Breast epithelium (tissue), 4 donors: Measurements from ENCODE around the gene WASHC2C. TPM values are rescaled to one million over a fixed set of nuclear protein-coding genes. Genes with fewer than 3 reads are reported as not detected.
"Not testable (repeated sequence)": the region's sequence is repeated elsewhere in the genome, so short reads cannot be mapped to it uniquely, and the experiment has no call there.

ENCODE experiments used
- DNase-seq, 2 donors: peaks; one replicate each; pipeline ENCODE4 v3.0.0-alpha.2; 2019; ENCODE audit warnings: low spot score in 2 of 2
- H3K27ac ChIP-seq, 2 donors: fragments of 200-600 bp; sonication (generic) in 1 of 2; one replicate each; pipeline ENCODE4 v1.5.1; 2016 to 2019; ENCODE audit warnings: mild to moderate bottlenecking in 1 of 2
- H3K27me3 ChIP-seq, 2 donors: fragments of 200-600 bp; sonication (generic) in 1 of 2; one replicate each; pipeline versions ENCODE4 v1.5.1 to v1.6.0; 2017 to 2019; ENCODE audit warnings: control low read depth in 1 of 2, mild to moderate bottlenecking in 1 of 2
- H3K36me3 ChIP-seq: fragments of 200-600 bp; one replicate; pipeline ENCODE4 v1.5.1; 2019
- H3K4me1 ChIP-seq, 2 donors: fragments of 200-600 bp; sonication (generic); one replicate each; pipeline ENCODE4 v1.5.1; 2016 to 2019; ENCODE audit warnings: control low read depth in 1 of 2
- H3K4me3 ChIP-seq, 3 donors: fragments of 200-600 bp; sonication (generic); 1 replicate in 2 of 3; 2 replicates in 1 of 3; pipeline ENCODE4 v1.5.1; 2016 to 2019; ENCODE audit warnings: mild to moderate bottlenecking in 3 of 3, moderate library complexity in 2 of 3
- H3K9me3 ChIP-seq, 2 donors: fragments of 200-600 bp; sonication (generic) in 1 of 2; one replicate each; pipeline ENCODE4 v1.5.1; 2016 to 2019; ENCODE audit warnings: control low read depth in 1 of 2
- POLR2AphosphoS5 ChIP-seq, 3 donors: sonication (generic); formaldehyde crosslinking; IDR thresholded peaks; one replicate each; pipeline ENCODE4 v1.6.1; 2017; ENCODE audit warnings: antibody characterized with exemption in 3 of 3
- intact Hi-C: fragments of 100-400 bp; cut with DNase I; formaldehyde crosslinking; loops from one replicate; pipeline ENCODE4 v1.15.1; 2023; ENCODE audit warnings: low total_unique reads
- total RNA-seq, 3 donors: library from RNA; depleted of rRNA; stranded (reverse); fragments of >200 nt; gene quantifications; one replicate each; pipeline ENCODE4 v1.1.0, GENCODE V29; 2016

Gene WASHC2C
- 10 to 100 TPM; 41.0 to 51.8 (median 49.4) TPM for total RNA-seq

GRCh38 chr10:45726703-45727420, at the start of gene WASHC2C:
TSS of gene WASHC2C (plus strand) at chr10:45727266. CDS start at chr10:45727318, 52 bp downstream.
- H3K4me1 ChIP-seq, H3K9me3 ChIP-seq, H3K27me3 ChIP-seq, intact Hi-C loops, H3K36me3 ChIP-seq: not testable (repeated sequence)
- peak within 1 kb of the TSS; percentile 64 to 86 (median 75) for H3K4me3 ChIP-seq
- peak; percentile 48 to 68 (median 54) for TF ChIP-seq POLR2AphosphoS5 (IDR thresholded peaks at IDR 0.05)
- H3K27ac ChIP-seq = peak within 1 kb of the TSS; percentile 82 to 86
- peak; percentile 92 to 97 for DNase-seq

GRCh38 chr10:45678467-45678866, 48.6 kb upstream of the WASHC2C start:
- DNase-seq, H3K27ac ChIP-seq, intact Hi-C loops: not testable (repeated sequence)

GRCh38 chr10:45710200-45710796, 16.8 kb upstream of the WASHC2C start:
- peak overlapping the region in 1 of 2 donors; percentile 19 for H3K27ac ChIP-seq
- H3K4me3 ChIP-seq, DNase-seq, H3K27me3 ChIP-seq, H3K9me3 ChIP-seq, H3K4me1 ChIP-seq, H3K36me3 ChIP-seq, intact Hi-C loops: not testable (repeated sequence)

More at GRCh38 chr10:45678467-45678866, 48.6 kb upstream of the WASHC2C start:
- H3K27me3 ChIP-seq, H3K4me1 ChIP-seq, H3K36me3 ChIP-seq, H3K9me3 ChIP-seq, H3K4me3 ChIP-seq: not testable (repeated sequence)

- intact Hi-C loops, H3K4me3 ChIP-seq: not testable (repeated sequence)
- H3K27ac ChIP-seq = peak overlapping the region in 1 of 2 donors; percentile 19
Measured at GRCh38 chr10:45711223-45711622, 15.8 kb upstream of the WASHC2C start.

GRCh38 chr10:45717053-45717452, 10.0 kb upstream of the WASHC2C start:
- H3K9me3 ChIP-seq, H3K36me3 ChIP-seq, H3K27ac ChIP-seq, H3K4me3 ChIP-seq, DNase-seq, intact Hi-C loops, H3K4me1 ChIP-seq, H3K27me3 ChIP-seq: not testable (repeated sequence)

More at GRCh38 chr10:45711223-45711622, 15.8 kb upstream of the WASHC2C start:
- not testable (repeated sequence) for H3K9me3 ChIP-seq, H3K27me3 ChIP-seq, H3K36me3 ChIP-seq, H3K4me1 ChIP-seq, DNase-seq

- H3K4me1 ChIP-seq, intact Hi-C loops, DNase-seq: not testable (repeated sequence)
Measured at GRCh38 chr10:45717642-45718041, 9.4 kb upstream of the WASHC2C start.

GRCh38 chr10:45721503-45721902, 5.6 kb upstream of the WASHC2C start:
- H3K27me3 ChIP-seq, H3K36me3 ChIP-seq, H3K4me1 ChIP-seq, H3K9me3 ChIP-seq, DNase-seq, H3K27ac ChIP-seq, H3K4me3 ChIP-seq, intact Hi-C loops: not testable (repeated sequence)

More at GRCh38 chr10:45717642-45718041, 9.4 kb upstream of the WASHC2C start:
- not testable (repeated sequence) for H3K9me3 ChIP-seq, H3K4me3 ChIP-seq, H3K27me3 ChIP-seq, H3K36me3 ChIP-seq, H3K27ac ChIP-seq

- intact Hi-C loops, H3K4me3 ChIP-seq, H3K9me3 ChIP-seq, H3K36me3 ChIP-seq, H3K27ac ChIP-seq, H3K4me1 ChIP-seq, DNase-seq, H3K27me3 ChIP-seq: not testable (repeated sequence)
Measured at GRCh38 chr10:45723851-45724250, 3.2 kb upstream of the WASHC2C start.

- intact Hi-C loops, H3K36me3 ChIP-seq, H3K9me3 ChIP-seq, H3K27me3 ChIP-seq, DNase-seq, H3K4me1 ChIP-seq: not testable (repeated sequence)
- Histone ChIP-seq H3K4me3 (peak overlapping the region; percentile 64 to 86 (median 75)), H3K27ac (peak overlapping the region; percentile 82 to 86)
Measured at GRCh38 chr10:45727421-45727965, 427 bp downstream of the WASHC2C start.

- H3K27ac ChIP-seq, H3K36me3 ChIP-seq, intact Hi-C loops, H3K9me3 ChIP-seq, H3K27me3 ChIP-seq, DNase-seq, H3K4me1 ChIP-seq, H3K4me3 ChIP-seq: not testable (repeated sequence)
Measured at GRCh38 chr10:45734449-45734848, 7.4 kb downstream of the WASHC2C start.

GRCh38 chr10:45734867-45735266, 7.8 kb downstream of the WASHC2C start:
- DNase-seq, H3K27me3 ChIP-seq, intact Hi-C loops, H3K4me3 ChIP-seq, H3K27ac ChIP-seq, H3K36me3 ChIP-seq, H3K4me1 ChIP-seq, H3K9me3 ChIP-seq: not testable (repeated sequence)

- H3K36me3 ChIP-seq, intact Hi-C loops, H3K27ac ChIP-seq: not testable (repeated sequence)
Measured at GRCh38 chr10:45741559-45741958, 14.5 kb downstream of the WASHC2C start.

GRCh38 chr10:45742014-45742413, 14.9 kb downstream of the WASHC2C start:
- H3K4me3 ChIP-seq, H3K4me1 ChIP-seq, H3K9me3 ChIP-seq, H3K36me3 ChIP-seq, H3K27ac ChIP-seq, intact Hi-C loops, H3K27me3 ChIP-seq, DNase-seq: not testable (repeated sequence)

More at GRCh38 chr10:45741559-45741958, 14.5 kb downstream of the WASHC2C start:
- not testable (repeated sequence) for DNase-seq, H3K27me3 ChIP-seq, H3K4me1 ChIP-seq, H3K4me3 ChIP-seq, H3K9me3 ChIP-seq
